HG03039 (cell line): Measurements from ENCODE around the gene CCDC88C.

ENCODE experiments used
- ATAC-seq: cut with Tn5 transposase; IDR thresholded peaks from one replicate; pipeline ENCODE4 v1.9.1; 2021; ENCODE audit warnings: mild to moderate bottlenecking, moderate library complexity; ENCODE audit not compliant: unreplicated experiment

Gene CCDC88C

GRCh38 chr14:91367173-91368171 is 50.1 kb downstream of the CCDC88C start:
- ATAC-seq, result peak; percentile 43

DNA sequence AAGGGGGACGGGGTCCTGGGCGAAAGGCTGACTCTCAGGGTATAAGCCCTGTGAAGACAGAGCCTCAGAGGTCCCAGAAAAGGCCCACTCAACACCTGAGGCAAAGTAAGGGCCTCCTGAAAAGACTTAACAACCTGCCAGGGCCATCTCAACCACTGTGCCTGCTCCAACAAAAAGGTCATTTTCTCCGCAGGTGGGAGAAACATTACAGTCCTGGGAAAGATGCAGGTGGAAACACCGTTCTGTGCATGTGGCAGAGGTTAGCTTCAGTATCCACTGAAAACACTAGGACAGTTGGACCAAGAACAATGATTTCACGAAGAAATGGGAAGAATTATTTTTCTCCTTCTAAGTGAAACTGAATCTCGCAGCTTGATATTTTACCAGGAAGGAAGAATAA is 50.9 kb downstream of the CCDC88C start:
- ATAC-seq, result no peak

- no peak for ATAC-seq
Observed at GRCh38 chr14:91365552-91365951, 52.1 kb downstream of the CCDC88C start.

GRCh38 chr14:91364524-91365270 is 52.9 kb downstream of the CCDC88C start:
- no peak for ATAC-seq

DNA sequence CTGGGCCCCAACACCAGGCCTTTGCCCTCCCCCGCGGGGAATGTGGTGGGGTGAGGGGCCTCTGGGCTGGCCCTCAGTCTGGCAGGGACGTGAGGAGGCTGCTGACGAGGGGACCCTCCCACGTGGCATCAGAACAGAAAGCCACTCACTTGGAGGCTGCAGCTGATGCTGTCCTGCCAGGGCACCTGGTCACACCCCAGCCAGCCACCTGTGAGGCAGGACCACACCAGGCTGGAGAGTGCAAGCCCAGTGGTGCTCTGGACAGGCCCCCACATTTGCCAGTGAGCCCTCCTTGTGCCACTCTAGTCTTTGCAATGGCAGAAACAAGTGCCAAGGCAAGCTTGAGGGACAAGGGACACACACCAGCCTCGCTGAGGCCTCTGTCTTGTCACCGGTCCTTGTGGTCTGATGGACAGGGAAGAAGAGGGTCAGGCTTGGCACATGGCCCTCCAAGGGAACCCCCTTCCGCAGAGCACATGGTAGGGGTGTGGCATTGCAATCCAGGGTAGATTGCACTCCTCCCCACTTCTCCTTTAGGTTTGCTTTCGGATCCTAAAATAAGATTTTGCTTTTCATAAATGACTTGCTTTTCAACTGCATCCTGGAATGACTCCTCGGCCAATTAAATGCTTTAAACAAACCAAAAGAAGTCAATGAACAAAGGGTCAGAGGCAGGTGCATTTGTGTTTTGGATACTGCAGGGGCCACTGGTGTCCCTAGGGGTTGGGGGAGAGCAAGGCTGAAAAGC is 53.7 kb downstream of the CCDC88C start:
- peak; percentile 37 for ATAC-seq

- ATAC-seq, result no peak
Observed at GRCh38 chr14:91361233-91361811, 56.3 kb downstream of the CCDC88C start.

- no peak for ATAC-seq
Observed at GRCh38 chr14:91360490-91361232, 57.0 kb downstream of the CCDC88C start.

DNA sequence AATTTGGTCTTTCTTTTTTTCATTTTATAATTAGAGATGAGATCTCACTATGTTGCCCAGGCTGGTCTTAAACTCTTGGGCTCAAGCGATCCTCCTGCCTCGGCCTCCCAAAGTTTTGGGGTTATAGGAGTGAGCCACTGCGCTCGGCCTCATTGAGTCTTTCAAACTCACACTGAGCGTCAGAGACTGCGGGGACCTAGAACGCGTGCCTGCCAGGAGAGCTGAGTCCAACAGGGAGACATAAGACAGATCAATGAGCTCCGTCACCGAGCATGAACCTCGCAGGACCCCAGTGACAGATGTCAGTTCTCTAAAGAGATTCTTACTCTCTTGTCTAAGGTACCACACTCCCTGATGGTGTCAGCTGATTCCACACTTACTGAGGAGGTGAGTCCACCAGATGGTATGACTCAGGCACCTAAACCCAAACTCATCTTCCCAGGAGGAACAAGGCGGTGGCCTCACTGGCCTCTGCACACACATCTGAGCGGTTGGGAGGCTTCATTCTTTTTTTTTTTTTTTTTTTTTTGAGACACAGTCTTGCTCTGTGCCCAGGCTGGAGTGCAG is 58.9 kb downstream of the CCDC88C start:
- no peak for ATAC-seq

DNA sequence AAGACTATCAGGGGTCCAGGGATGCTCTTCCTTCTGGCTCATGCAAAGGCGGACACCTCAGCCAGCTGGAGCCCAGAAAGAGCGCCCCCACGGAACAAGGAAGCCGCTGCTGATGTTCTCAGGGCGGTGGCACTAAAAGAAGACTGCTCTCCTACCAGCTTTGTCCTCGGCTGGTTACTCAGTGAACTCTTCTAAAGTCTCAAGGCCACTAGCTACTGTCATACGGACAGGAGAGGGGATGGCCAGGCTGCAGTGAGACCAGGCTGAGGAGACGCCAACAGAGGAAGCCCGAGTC is 59.6 kb downstream of the CCDC88C start:
- ATAC-seq, result no peak

GRCh38 chr14:91357272-91358024 is 60.2 kb downstream of the CCDC88C start:
- ATAC-seq, result no peak

DNA sequence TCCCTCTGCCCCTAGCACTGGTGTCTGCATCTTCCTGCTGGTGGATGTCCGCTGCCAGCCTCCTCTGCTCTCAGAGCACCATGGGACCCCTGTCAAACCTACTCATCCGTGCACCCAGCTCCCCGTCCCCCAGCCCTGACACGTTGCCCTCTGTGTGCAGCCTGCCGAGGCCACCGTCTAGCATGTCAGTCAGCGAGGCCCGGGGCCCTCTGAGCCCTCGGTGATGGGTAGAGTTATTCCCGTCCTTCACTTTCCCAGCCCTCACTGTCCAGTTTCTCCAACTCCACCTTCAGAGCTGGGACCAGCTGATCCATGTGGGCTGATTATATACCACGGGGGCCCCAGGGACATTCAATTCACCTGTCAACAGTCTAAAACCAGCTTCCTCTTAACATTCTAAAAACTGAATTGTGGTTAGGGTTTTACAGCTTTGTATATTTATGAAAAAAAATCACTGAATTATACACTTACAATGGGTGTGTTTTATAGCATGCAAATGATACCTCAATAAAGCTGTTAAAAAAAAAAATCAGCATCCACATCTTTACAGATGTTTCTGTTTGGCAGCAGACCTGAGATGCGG is 61.3 kb downstream of the CCDC88C start:
- no peak for ATAC-seq

GRCh38 chr14:91354979-91355685 is 62.5 kb downstream of the CCDC88C start:
- no peak for ATAC-seq

- no peak for ATAC-seq
Observed at GRCh38 chr14:91354221-91354916, 63.3 kb downstream of the CCDC88C start.

DNA sequence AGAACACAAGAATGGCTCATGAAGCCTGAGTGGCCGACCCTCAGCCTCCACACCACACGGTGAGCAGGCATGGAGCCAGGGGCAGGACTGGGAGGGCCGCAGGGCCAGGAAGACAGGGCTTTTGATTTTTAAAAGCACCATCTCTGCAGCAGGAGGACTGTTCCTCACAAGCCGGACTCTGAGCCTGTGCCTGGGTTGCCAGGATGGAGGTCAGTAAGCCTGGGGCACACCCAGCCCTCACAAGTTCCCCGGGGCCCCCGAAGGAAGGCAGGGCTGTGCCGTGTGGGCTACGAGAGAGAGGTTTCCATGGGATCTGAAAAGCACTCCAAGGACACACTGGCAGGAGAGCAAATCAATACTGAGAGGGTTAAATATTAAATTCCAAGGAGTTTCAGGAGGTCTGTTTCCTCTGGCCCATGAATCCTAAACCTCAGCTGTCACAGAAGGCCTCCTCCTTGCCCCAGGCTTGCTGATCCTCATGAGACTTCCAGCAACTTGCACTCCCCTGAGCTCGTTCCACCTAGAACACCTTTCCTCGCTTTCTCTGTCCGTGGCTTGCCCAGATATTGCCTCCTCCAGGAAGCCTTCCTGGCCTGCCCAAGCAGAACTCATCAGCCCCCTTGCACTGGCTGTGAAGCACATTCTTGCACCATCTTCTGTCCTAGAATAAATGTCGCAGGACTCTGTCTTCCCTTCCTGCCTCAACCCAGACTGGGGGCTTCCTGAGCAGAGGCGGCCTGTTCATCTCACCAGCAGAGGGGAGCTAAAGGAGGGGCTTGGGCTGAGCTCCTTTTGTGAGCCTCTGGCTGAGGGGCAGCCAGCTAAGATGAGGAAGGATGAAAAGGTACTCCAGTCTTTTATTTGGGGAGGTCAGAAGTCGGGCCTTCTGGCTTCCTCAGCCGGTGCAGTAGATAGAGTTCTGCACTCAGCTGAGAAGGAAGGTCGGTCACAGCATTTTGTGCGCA is 64.6 kb downstream of the CCDC88C start:
- ATAC-seq, result no peak

DNA sequence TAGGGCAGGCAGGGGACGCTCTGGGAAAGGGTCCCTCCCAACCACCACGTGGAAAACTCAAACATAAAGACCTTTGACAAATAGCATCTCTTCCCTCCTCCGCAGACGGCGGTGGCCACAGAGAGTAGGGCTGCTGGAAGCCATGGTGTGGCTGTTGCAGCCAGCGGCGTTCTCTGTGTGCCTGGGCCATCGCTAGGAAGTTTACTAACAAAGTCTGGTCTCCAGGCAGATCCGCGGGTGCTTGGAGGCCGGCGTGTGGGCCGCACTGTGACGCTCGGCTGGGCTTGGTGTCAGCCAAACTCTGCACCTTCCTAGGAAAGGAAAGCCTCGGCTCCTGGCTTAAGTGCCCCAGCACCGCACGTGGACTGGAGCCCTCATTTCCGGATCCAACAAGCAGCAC is 65.6 kb downstream of the CCDC88C start:
- ATAC-seq, result no peak

DNA sequence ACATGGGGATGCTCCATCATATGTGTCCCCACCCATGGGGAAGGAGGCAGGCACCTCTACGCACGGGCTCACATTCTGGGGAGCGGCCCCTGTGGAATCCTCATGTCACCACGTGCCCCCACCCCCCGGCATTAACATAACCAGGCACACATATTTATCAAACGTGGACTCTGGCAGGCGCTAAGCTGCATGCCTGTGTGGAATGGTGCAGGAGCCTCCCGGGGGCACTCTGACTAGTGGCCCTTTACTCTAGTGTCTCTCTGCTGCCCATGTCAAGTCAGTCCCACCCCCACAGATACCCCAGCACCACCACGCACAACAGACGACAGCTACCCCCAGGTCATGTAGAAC is 66.1 kb downstream of the CCDC88C start:
- no peak for ATAC-seq
